Inflammatory macrophage treated with lipopolysaccharide for 4 hours (primary cell): ENCODE results near the gene VASH1.

Experiments
- DNase-seq: peaks from one replicate; pipeline ENCODE4 v3.0.0-alpha.2; 2020

VASH1 gene

GRCh38 chr14:76786601-76787000, 25.3 kb downstream of the VASH1 start:
- no peak for DNase-seq

GRCh38 chr14:76792422-76792821, 31.2 kb downstream of the VASH1 start:
- DNase-seq: no peak

GRCh38 chr14:76793324-76793723, 32.1 kb downstream of the VASH1 start:
- no peak for DNase-seq

- DNase-seq: peak; percentile 27
These were observed 32.7 kb downstream of the VASH1 start for GRCh38 chr14:76793956-76794355.

GRCh38 chr14:76806446-76806845, 45.2 kb downstream of the VASH1 start:
- DNase-seq: no peak

- DNase-seq: peak; percentile 35
These were observed 46.7 kb downstream of the VASH1 start for GRCh38 chr14:76808011-76808410.

GRCh38 chr14:76808990-76809389, 47.7 kb downstream of the VASH1 start:
- no peak for DNase-seq

GRCh38 chr14:76810525-76810924, 49.3 kb downstream of the VASH1 start:
- DNase-seq: no peak

GRCh38 chr14:76810953-76811400, 49.7 kb downstream of the VASH1 start:
- DNase-seq: peak; percentile 79

GRCh38 chr14:76811561-76811960, 50.3 kb downstream of the VASH1 start:
- DNase-seq: no peak

- no peak for DNase-seq
These were observed 50.8 kb downstream of the VASH1 start for GRCh38 chr14:76812093-76812421.

- DNase-seq: peak; percentile 94
These were observed 51.4 kb downstream of the VASH1 start, which contains the start of gene ANGEL1 for GRCh38 chr14:76812422-76813383. TSS of gene ANGEL1 (minus strand) at chr14:76812882. CDS start at chr14:76812827, 55 bp downstream.

- no peak for DNase-seq
These were observed 53.7 kb downstream of the VASH1 start for GRCh38 chr14:76814726-76815645.

GRCh38 chr14:76820700-76821099, 59.4 kb downstream of the VASH1 start:
- DNase-seq: no peak

GRCh38 chr14:76826122-76826521, 64.9 kb downstream of the VASH1 start, which contains the start of gene LRRC74A:
TSS of gene LRRC74A (plus strand) at chr14:76826408. CDS start at chr14:76826698, 290 bp downstream.
- DNase-seq: peak; percentile 89

GRCh38 chr14:76827696-76828296, 66.5 kb downstream of the VASH1 start:
- no peak for DNase-seq

GRCh38 chr14:76828339-76829012, 67.2 kb downstream of the VASH1 start:
- DNase-seq: peak; percentile 84

GRCh38 chr14:76829013-76829365, 67.7 kb downstream of the VASH1 start:
- DNase-seq: peak; percentile 99

GRCh38 chr14:76829650-76830421, 68.6 kb downstream of the VASH1 start:
- DNase-seq: no peak

- DNase-seq: peak; percentile 89
These were observed 69.3 kb downstream of the VASH1 start for GRCh38 chr14:76830556-76830955.

- peak; percentile 98 for DNase-seq
These were observed 71.3 kb downstream of the VASH1 start for GRCh38 chr14:76832503-76832988.
